HG03378 (cell line): ENCODE data around the gene BTF3L4.

Experiments
- ATAC-seq: cut with Tn5 transposase; IDR thresholded peaks from one replicate; pipeline ENCODE4 v1.9.1; 2021; ENCODE audit warnings: mild to moderate bottlenecking, moderate library complexity; ENCODE audit not compliant: unreplicated experiment

BTF3L4 gene

DNA sequence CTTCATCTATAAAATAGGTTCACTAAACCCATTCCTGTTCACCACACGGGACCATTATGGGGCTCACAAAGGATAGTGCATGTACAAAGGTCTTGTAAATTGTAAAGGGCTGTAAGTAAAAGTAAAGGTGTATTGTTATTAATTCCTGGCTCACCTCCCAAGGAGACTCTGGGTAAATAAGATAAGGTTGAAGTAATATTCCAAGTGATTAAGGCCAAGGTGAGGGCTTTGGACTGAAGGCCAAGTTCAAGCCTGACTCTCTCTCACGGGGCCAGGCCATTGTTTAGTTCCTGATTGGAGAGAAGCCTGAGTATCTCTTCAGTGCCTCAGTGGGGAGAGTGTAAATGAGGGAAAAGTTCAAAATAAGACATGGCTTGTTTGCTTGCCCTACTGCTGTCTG is 66.3 kb downstream of the BTF3L4 start:
- no peak for ATAC-seq

DNA sequence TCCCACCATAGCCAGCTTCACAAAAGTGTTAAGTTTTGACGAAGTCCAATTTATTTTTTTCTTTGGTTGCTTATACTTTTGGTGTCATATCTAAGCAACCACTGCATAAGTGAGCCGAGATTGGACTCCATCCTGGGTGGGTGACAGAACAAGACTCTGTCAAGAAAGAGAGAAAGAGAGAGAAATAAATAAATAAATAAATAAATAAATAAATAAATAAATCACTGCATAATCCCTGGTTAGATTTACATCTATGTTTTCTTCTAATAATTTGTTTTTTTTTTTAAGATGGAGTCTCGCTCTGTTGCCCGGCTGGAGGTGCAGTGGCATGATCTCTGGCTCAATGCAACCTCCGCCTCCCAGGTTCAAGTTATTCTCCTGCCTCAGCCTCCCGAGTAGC is 67.5 kb downstream of the BTF3L4 start:
- ATAC-seq: no peak

DNA sequence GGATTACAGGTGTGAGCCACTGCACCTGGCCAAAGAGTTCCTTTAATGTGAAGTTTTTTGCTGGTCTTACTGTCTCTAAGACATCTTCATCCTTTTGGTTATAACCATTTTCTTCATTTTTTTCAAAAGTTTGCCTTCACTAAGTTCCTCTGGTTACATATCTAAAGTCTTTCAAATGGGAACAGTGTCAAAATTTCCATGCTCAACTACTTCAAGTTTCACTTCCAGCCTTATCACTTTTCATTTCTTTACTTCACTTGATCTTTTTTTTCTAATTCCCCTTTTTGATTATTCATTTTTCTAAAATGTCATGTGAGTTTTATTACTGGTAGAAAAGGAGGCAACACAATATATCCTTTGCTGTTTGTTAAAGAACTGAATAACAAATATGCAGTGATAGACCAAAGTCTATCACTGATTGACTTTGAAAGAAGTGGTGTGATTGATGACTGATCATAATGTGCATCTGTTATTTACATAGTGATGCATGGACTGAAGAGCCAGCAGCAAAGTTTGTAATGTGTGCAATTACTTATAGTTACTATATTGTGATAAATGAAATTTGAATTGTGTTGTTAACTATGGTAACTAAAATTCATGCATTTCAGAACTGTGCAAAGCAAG is 69.8 kb downstream of the BTF3L4 start:
- no peak for ATAC-seq

DNA sequence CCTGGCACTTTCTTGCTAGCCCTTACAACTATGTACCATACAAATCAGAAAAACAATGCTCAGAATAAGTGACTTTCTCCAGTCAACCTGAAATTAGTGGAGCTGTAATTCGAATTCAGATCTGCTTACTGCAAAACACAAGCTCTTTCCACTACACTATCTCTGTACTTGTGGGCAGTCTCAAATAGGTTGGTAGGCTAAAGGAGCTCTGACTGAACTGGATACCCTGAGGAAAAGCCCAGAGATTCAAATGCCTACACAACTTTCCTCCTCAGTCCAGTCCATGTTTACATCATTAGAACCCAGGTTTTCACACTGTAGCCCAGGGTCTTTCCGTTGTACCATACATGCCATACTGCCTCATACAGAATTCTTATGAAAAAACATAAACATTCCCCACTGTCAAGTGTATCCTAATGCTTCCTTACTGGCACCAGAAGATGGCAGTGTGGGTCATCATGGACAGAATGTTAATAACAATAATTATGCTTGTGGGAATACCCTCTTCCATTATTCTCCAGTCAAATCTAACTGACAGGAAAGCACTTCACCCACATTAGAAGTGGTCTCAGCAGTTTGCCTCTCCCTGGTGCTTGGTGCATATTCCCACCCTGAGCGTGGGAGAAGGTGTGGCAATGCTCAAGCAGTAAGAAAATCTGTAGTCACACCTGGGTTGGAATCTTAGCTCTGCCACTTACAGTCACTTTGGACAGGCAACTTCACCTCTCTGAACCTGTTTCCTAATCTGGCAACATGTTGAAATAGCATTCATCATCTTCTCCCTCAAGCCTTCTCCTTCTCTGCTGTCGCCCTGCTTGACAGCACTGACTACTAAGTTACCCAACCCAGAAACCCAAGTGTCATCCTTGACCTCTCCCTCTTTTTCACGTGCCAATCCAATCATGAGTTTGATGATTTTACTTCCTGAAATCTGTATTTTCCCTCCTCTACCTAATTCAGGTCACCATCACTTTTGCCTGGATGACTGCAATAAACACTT is 71.4 kb downstream of the BTF3L4 start:
- no peak for ATAC-seq

DNA sequence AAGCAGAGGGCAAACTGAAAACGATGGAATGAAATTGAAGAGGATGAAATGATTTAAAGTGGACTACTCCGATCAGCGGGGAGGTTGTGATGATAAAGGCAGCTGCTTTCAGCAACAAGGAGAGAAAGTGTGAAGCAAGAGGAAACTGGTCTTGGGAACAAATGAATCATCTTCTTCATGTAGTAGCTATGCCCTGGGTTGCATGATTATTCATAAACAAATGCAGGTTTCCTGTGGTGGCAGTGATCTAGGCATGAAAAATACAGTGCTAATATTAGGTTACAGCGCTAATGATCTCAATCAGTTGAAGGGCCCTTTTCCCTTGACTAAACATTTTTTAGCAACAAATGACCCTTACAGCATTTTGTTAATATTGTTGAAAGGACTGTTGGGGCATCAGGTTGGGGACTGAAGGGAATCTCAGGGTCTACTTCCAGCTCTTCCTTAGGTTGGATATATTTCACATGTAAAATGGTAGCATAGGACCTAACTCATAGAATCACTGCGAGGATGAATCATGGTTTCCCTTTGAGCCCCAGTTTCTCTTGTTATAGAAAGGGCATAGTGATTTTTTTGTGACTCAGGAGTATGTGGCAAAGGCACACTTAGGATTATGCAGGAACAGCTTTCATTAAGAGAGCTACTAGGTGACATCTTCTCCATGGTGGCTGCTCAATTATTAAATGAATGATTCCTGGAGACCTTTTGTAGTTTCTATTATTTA is 83.9 kb downstream of the BTF3L4 start:
- peak; percentile 77 for ATAC-seq
